NK-92 (cell line): ENCODE measurements around the gene CALM3.
"Not testable (repeated sequence)": the region's sequence is repeated elsewhere in the genome, so short reads cannot be mapped to it uniquely, and the experiment has no call there.

Source experiments
- DNase-seq: peaks from one replicate; lab custom pipeline; 2025; ENCODE audit not compliant: unreplicated experiment; lab: John Stamatoyannopoulos, UW

The CALM3 gene

GRCh38 chr19:46614114-46614722, 13.1 kb downstream of the CALM3 start:
- no peak for DNase-seq

GRCh38 chr19:46615966-46616365, 14.8 kb downstream of the CALM3 start:
- DNase-seq: no peak

GRCh38 chr19:46616631-46617322, 15.6 kb downstream of the CALM3 start:
- DNase-seq: no peak

GRCh38 chr19:46617601-46618000, 16.5 kb downstream of the CALM3 start:
- no peak for DNase-seq

- no peak for DNase-seq
These were observed 17.6 kb downstream of the CALM3 start for GRCh38 chr19:46618670-46619231.

- no peak for DNase-seq
These were observed 19.1 kb downstream of the CALM3 start for GRCh38 chr19:46620267-46620666.

GRCh38 chr19:46620716-46621115, 19.6 kb downstream of the CALM3 start:
- DNase-seq: no peak

GRCh38 chr19:46621191-46622117, 20.3 kb downstream of the CALM3 start:
- no peak for DNase-seq

- DNase-seq: no peak
These were observed 21.0 kb downstream of the CALM3 start for GRCh38 chr19:46622118-46622446.

- no peak for DNase-seq
These were observed 22.9 kb downstream of the CALM3 start for GRCh38 chr19:46623915-46624502.

- no peak for DNase-seq
These were observed 24.0 kb downstream of the CALM3 start, which contains the start of gene PTGIR for GRCh38 chr19:46624958-46625661. Gene PTGIR (minus strand): TSS chr19:46625089. CDS start chr19:46624225, 864 bp downstream.

- DNase-seq: no peak
These were observed 24.6 kb downstream of the CALM3 start for GRCh38 chr19:46625731-46626130.

- no peak for DNase-seq
These were observed 25.3 kb downstream of the CALM3 start for GRCh38 chr19:46626446-46626845.

- not testable (repeated sequence) for DNase-seq
These were observed 27.8 kb downstream of the CALM3 start for GRCh38 chr19:46628970-46629369.

- no peak for DNase-seq
These were observed 28.5 kb downstream of the CALM3 start for GRCh38 chr19:46629546-46630025.

GRCh38 chr19:46630586-46631205, 29.6 kb downstream of the CALM3 start:
- no peak for DNase-seq

- no peak for DNase-seq
These were observed 30.4 kb downstream of the CALM3 start for GRCh38 chr19:46631481-46631880.

- DNase-seq: no peak
These were observed 32.0 kb downstream of the CALM3 start for GRCh38 chr19:46633130-46633529.

- peak; percentile 65 for DNase-seq
These were observed 33.0 kb downstream of the CALM3 start for GRCh38 chr19:46634045-46634655.
